K562 (cell line): ENCODE data around the gene CCDC9. TPM values are rescaled to one million over a fixed set of nuclear protein-coding genes. Genes with fewer than 3 reads are reported as not detected.

ENCODE experiments used
- CBX3 ChIP-seq, 2 experiments: IDR thresholded peaks; 1 replicate in 1 of 2; 2 replicates in 1 of 2; pipeline ENCODE4 v1.6.1; 2012; ENCODE audit warnings: inconsistent platforms in 2 of 2, low read length in 2 of 2, borderline replicate concordance in 1 of 2, control low read depth in 1 of 2
- CBX5 ChIP-seq: IDR thresholded peaks from 2 replicates; pipeline ENCODE4 v1.6.1; 2014; ENCODE audit warnings: low read depth, borderline replicate concordance
- FOXA1 ChIP-seq: fragments of 450-650 bp; IDR thresholded peaks from 2 replicates; pipeline ENCODE4 v1.6.1; 2016; ENCODE audit warnings: mild to moderate bottlenecking, borderline replicate concordance
- GATAD2A ChIP-seq: fragments of 450-650 bp; IDR thresholded peaks from 2 replicates; pipeline ENCODE4 v1.6.1; 2017
- MEF2A ChIP-seq: IDR thresholded peaks from 2 replicates; pipeline ENCODE4 v1.6.1; 2011; ENCODE audit warnings: low read depth, mild to moderate bottlenecking, low read length, moderate library complexity; ENCODE audit not compliant: control insufficient read depth
- MGA ChIP-seq: fragments of 450-650 bp; IDR thresholded peaks from 2 replicates; pipeline ENCODE4 v1.6.1; 2016; ENCODE audit warnings: mild to moderate bottlenecking, moderate library complexity
- PBX2 ChIP-seq, 2 experiments: IDR thresholded peaks in 1 of 2; conservative IDR thresholded peaks in 1 of 2; 2 replicates each; pipeline ENCODE4 v1.6.1; 2016; ENCODE audit warnings: low read depth in 2 of 2, mild to moderate bottlenecking in 1 of 2, missing compliant biosample characterization in 1 of 2, missing genetic modification characterization in 1 of 2, moderate library complexity in 1 of 2
- RBM14 ChIP-seq: fragments of 200-400 bp; formaldehyde crosslinking; IDR thresholded peaks from 2 replicates; pipeline ENCODE4 v1.6.1; 2018; ENCODE audit warnings: low read depth, mild to moderate bottlenecking, low read length, moderate library complexity, borderline replicate concordance; ENCODE audit not compliant: insufficient read depth
- ZBTB26 ChIP-seq: fragments of 450-650 bp; formaldehyde crosslinking; IDR thresholded peaks from 2 replicates; pipeline ENCODE4 v1.4.0; 2022; ENCODE audit warnings: missing genetic modification characterization
- ZNF197 ChIP-seq: fragments of 200-800 bp; sonication (Bioruptor generic); IDR thresholded peaks from 2 replicates; pipeline ENCODE4 v1.6.1; 2016; ENCODE audit warnings: low read depth, missing genetic modification characterization, missing compliant biosample characterization
- polyA plus RNA-seq, 8 experiments: library from polyadenylated mRNA; depleted of rRNA in 4 of 8; stranded (reverse) in 5 of 8; unstranded in 3 of 8; fragments of >200 nt; fragmentation: Nextera tagmentation in 2 of 8; fragmentation: Illumina TruSeq in 1 of 8; extraction: Ambion mirVana in 2 of 8; extraction: Trizol in 1 of 8; gene quantifications; 2 replicates each; pipeline versions ENCODE4 v1.2.1 to v1.2.3, GENCODE V29; 2011 to 2014; ENCODE audit warnings: inconsistent platforms in 1 of 8, missing spikeins in 1 of 8
- total RNA-seq, 7 experiments: library from RNA; depleted of rRNA in 6 of 7; stranded (reverse); fragments of >200 nt in 6 of 7; fragmentation: Illumina TruSeq in 2 of 7; extraction: Trizol in 2 of 7; gene quantifications; 2 replicates each; pipeline versions ENCODE4 v1.2.1 to v1.2.3, GENCODE V29; 2011 to 2021; ENCODE audit warnings: low replicate concordance in 1 of 7

Gene CCDC9
- total and polyA plus RNA-seq, 9 of the 15 experiments (the other 6 are each of a cell fraction or from before 2014, with no cell fraction given): 0.23 to 38.6 (median 8.4) TPM

- TF ChIP-seq PBX2 (CRISPR knock-in tag; IDR thresholded peaks at IDR 0.05; ENCODE audit: low read depth): no peak
- TF ChIP-seq PBX2 (tag; conservative IDR thresholded peaks at IDR 0.05; ENCODE audit: low read depth): no peak
- TF ChIP-seq CBX3 (IDR thresholded peaks at IDR 0.05; ENCODE audit: borderline replicate concordance in 1 of 2, low read length in 2 of 2): no peak
- no peak for TF ChIP-seq ZNF197 (CRISPR knock-in tag)
- TF ChIP-seq GATAD2A: 0 out of 2 replicates have a peak, but pooled peaks have one; percentile 59
- no peak for TF ChIP-seq FOXA1
- 0 out of 2 replicates have a peak, but pooled peaks have one; percentile 6 for TF ChIP-seq CBX5
- peak; percentile 21; the same call in 1 of the 2 replicates for TF ChIP-seq MGA
- TF ChIP-seq RBM14: peak; percentile 84; the same call in 1 of the 2 replicates
- 0 out of 2 replicates have a peak, but pooled peaks have one; percentile 1 for TF ChIP-seq MEF2A
- 0 out of 2 replicates have a peak, but pooled peaks have one; percentile 54 for TF ChIP-seq ZBTB26
Observed at GRCh38 chr19:47273313-47274070, 17.2 kb downstream of the CCDC9 start (continued).
